ENCODE measurements around the gene THAP7.
"Not testable (repeated sequence)": the region's sequence is repeated elsewhere in the genome, so short reads cannot be mapped to it uniquely, and the experiment has no call there.

THAP7 gene

DNA sequence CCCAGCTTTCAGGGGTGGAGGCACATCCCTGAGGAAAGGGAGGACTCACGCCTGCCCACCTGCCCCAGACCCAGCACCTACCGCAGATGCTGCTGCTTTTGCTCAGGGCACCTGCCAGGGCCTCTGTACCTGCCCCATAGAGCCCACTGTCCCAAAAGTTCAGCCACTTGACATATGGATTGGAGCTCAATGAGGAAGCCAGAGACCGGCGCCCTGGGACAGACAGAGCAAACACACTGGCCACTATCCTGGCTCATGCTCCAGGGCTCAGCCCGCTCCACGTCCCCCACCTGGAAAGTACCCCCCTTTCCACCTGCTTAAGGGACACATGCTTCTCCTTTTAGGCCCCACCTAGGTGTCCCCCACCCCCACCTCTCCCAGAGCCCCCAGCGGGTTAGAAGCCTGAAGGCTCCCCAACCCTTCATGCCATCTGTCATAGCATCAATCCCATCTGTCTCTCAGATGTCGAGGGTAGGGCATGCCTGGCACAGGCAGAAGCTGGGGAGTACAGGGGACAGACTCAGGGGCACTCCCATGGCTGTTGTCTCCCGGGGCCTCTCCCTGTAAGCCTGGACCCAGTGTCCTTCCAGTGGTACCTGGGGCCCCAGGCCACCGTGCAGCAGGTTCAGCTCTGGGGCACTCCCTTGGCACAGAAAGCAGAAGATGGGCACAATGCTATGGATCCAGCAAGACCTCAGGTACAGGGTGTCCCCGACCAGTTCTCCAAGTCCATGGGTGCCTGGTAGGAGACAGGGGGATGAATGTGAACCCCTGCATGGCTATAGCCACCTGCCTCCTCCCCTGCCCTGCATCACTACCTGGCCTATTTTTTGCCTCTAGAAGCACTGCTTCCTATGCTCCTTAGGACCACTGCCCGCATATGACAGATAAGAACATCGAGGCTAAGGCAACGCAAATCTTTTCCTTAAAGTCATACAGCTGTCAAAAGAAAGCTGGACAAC, 10.8 kb upstream of the THAP7 start:
- no peak for DNase-seq

- no peak for DNase-seq
Observed at GRCh38 chr22:21010426-21011113, 8.7 kb upstream of the THAP7 start.

DNA sequence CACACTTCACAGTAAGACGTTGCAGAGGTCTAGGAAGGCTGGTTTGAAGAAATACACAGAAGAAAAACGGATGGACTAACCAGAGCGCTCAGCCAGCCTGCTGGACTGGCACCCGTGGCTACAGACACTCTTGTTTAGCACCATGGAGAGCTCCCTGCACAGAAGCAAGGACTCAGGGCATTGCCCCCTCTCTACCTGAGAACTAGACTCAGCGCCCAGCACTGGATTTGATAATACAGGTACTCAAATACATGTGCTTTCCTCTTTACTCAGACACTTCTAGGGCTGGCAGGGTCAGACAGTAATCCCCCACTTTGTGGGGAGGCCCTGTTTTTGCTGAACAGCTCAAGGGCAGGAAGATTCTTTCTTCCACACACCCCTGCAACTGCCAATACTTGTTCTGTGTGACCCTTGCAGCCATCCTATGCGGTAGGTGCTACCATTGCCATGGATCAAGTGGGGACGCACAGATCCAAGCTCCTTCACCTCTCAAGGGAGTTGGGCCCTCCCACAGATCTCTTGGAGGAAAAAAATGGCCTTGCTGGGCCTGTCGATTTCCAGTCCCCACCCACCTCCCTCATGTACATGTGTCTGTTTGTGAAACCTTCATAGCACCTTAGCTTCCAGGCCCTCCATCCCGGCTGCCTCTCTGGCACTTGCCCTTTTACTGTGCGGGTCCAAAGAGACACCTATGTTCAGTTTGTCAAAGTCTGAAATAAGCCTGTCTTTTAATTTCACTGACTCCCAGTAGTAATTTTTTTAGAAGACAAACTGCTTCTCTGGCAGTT, 7.9 kb upstream of the THAP7 start:
- peak; percentile 55 for DNase-seq

GRCh38 chr22:21009208-21009607, 7.3 kb upstream of the THAP7 start:
- DNase-seq = not testable (repeated sequence)

DNA sequence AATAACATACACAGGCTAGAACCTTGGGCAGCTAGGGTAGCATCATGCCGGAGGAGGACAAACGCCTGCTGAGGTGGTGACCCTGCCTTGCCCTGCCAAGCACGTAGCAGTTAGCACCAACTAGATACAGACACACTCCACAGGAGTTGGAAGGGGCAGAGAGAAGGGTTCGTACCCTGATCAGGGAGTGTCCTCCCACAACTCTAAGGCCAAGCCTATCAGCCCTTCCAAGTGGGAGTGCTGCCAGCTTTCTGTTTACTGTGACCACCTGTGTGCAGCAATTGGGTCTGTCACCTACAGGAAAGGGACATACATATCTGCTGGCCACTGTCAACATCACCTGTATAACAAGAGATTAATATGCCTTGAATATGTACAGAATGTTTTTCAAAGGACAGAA, 1.9 kb upstream of the THAP7 start:
- no peak for DNase-seq

DNA sequence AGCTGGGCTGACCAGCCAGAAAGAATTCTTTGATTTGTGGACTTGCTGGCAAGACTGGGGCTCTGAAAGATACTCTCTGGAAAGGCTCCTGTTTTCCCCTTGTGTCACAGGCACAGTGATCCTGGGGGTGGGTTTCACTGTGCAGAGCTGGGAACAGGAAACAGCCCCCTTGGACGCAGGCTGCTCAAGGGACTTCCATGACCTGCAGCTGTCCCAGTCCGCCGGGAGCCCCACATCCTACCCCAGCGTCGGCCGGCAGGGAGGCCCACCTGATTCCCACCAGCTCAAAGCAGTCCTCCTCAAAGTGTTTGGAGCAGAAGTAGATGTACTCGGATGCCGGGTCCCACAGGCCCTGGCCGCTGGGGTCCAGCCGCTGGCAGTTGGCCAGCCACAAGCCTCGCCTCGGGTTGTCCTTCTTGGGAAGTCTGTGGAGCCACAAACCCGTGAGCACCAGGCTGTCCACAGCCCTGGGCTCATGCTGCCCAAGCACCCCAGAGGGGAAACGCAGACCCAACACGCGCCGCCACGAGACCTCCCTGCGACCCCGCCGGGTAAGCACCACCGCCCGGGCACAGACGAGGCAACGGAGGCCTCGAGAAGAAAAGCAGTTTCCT, 824 bp downstream of the THAP7 start:
- no peak for DNase-seq

- DNase-seq = no peak
Observed at GRCh38 chr22:21000207-21000986, 1.5 kb downstream of the THAP7 start.

- no peak for DNase-seq
Observed at GRCh38 chr22:20999350-21000206, 2.3 kb downstream of the THAP7 start.

- DNase-seq = no peak
Observed at GRCh38 chr22:20998411-20999336, 3.2 kb downstream of the THAP7 start.

DNA sequence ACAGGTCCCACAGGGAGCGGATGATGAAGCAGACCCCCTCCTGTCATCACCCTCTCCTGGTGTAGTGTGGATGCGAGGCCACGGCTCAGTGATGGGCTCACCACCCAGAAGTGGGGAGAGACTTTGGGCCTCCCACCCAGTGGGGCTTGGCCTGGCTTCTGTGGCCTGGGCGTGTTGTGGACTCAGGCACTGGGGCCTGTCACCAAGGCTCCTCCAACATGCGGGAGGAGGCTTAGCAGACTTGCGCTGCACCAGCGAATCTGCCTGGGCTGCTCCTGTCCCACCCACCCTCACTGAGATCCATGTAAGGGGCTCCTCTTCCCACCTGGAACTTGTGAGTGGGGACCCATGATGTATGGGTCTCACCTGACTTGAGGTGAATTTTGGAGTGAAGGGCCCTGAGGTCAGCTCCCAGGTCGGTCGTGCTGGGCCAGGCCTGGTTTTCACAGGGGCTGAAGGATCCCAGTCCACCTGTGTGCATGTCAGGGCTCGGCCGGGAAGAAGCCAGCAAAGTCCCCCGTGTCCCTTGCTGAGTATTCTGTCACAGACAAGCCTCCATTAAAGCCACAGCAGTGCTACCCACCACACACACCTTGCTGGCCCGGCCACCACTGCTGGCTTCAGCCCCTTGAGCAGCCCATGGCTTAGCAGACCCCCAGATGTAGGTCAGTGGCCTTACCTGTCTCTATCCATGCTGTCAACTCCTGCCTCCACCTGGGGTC, 4.2 kb downstream of the THAP7 start:
- DNase-seq = no peak

GRCh38 chr22:20996598-20997535, 5.1 kb downstream of the THAP7 start:
- no peak for DNase-seq

- no peak for DNase-seq
Observed at GRCh38 chr22:20996031-20996410, 5.9 kb downstream of the THAP7 start.

- no peak for DNase-seq
Observed at GRCh38 chr22:20995329-20996030, 6.4 kb downstream of the THAP7 start.

DNA sequence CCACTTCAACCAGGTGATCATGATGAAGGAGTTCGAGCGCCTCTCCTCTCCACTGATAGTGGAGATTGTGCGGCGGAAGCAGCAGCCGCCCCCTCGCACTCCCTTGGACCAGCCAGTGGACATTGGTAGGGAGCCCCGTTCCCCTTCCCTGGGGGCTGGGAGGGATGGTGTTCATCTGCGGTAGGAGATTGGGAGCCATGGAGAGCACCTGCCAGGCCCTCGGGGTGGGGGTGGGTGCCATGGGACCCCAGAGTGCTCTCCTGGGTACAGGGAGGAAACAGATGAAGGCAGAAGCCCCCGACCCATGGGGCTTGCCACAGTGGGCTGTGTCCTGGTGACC, 7.0 kb downstream of the THAP7 start:
- DNase-seq = no peak

DNA sequence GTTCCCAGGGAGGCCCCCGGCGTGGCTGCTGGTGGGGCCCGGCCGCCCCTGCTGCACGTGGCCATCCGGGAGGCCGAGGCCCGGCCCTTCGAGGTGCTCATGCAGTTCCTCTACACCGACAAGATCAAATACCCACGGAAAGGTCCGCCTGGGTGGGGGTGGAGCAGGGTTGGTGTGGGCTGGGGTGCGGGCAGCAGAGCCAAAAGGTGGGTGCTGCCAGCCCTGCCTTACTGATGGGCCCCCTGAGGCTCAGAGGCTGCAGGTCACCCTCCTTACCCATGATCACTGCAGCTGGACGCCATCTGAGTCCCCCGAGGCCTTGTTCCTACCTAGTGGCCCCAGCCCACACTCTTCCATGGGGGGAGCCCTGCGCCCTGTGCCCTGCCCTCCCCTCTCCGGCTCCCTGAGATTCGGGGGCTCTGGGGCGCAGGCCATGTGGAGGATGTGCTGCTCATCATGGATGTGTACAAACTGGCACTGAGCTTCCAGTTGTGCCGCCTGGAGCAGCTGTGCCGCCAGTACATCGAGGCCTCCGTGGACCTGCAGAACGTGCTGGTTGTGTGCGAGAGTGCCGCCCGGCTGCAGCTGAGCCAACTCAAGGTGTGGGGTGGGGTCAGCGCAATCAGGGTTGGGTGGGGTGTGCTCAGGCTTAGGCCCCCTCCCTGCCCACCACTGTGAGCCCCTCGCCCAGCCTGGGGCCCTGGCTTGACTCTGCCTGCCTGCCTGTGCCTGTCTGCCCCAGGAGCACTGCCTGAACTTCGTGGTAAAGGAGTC, 7.6 kb downstream of the THAP7 start:
- no peak for DNase-seq
